Tibial artery (tissue), 4 donors: ENCODE data around the gene MAT2A.

Source experiments
- DNase-seq, 2 donors: peaks; one replicate each; pipeline ENCODE4 v3.0.0-alpha.2; 2019
- H3K27ac ChIP-seq, 2 donors: fragments of 200-600 bp; sonication (generic) in 1 of 2; 1 replicate in 1 of 2; 2 replicates in 1 of 2; pipeline ENCODE4 v1.5.1; 2018 to 2019; ENCODE audit warnings: mild to moderate bottlenecking in 1 of 2
- H3K27me3 ChIP-seq, 2 donors: fragments of 200-600 bp; sonication (generic) in 1 of 2; one replicate each; pipeline versions ENCODE4 v1.5.1 to v1.6.0; 2016 to 2019
- H3K36me3 ChIP-seq, 3 donors: fragments of 200-600 bp; sonication (generic) in 2 of 3; one replicate each; pipeline ENCODE4 v1.5.1; 2016 to 2019; ENCODE audit warnings: mild to moderate bottlenecking in 2 of 3
- H3K4me1 ChIP-seq, 4 donors: fragments of 200-600 bp; sonication (generic) in 2 of 4; 1 replicate in 3 of 4; 2 replicates in 1 of 4; pipeline ENCODE4 v1.5.1; 2016 to 2019
- H3K4me3 ChIP-seq, 2 donors: fragments of 200-600 bp; sonication (generic) in 1 of 2; 1 replicate in 1 of 2; 2 replicates in 1 of 2; pipeline ENCODE4 v1.5.1; 2018 to 2019; ENCODE audit warnings: mild to moderate bottlenecking in 2 of 2
- H3K9me3 ChIP-seq, 3 donors: fragments of 200-600 bp; sonication (generic) in 1 of 3; one replicate each; pipeline ENCODE4 v1.5.1; 2016 to 2019
- CTCF ChIP-seq, 2 experiments: fragments of 200-600 bp in 1 of 2; fragments of 450-650 bp in 1 of 2; IDR thresholded peaks; one replicate each; pipeline ENCODE4 v1.5.1; 2017 to 2019; ENCODE audit warnings: antibody characterized with exemption in 2 of 2, mild to moderate bottlenecking in 1 of 2, moderate library complexity in 1 of 2
- intact Hi-C: fragments of 100-400 bp; cut with DNase I; formaldehyde crosslinking; loops from one replicate; pipeline ENCODE4 v1.15.0; 2023; ENCODE audit warnings: low total_unique reads

MAT2A gene

GRCh38 chr2:85538507-85539360 lies at the start of gene MAT2A:
TSS of gene MAT2A (plus strand) at chr2:85539168. CDS start at chr2:85539288, 120 bp downstream.
- H3K27ac ChIP-seq = peak within 1 kb of the TSS; percentile 96 to 100
- TF ChIP-seq CTCF (IDR thresholded peaks at IDR 0.05) = peak; percentile 69 to 72

GRCh38 chr2:85490861-85491755 lies 47.9 kb upstream of the MAT2A start:
- DNase-seq = peak in 1 of 2 donors; percentile 41
- no peak for TF ChIP-seq CTCF (IDR thresholded peaks at IDR 0.05)
- Histone ChIP-seq H3K36me3 (no peaks in the 10 kb centered on the region), H3K4me3 (no peak overlapping the region), H3K9me3 (no peaks in the 10 kb centered on the region), H3K4me1 (no peaks in the 10 kb centered on the region), H3K27ac (no peak overlapping the region), H3K27me3 (no peaks in the 10 kb centered on the region)
- intact Hi-C loops = no loop called here

More at GRCh38 chr2:85538507-85539360, at the start of gene MAT2A:
- Histone ChIP-seq H3K27me3 (no peaks in the 10 kb centered on the region), H3K36me3 (peaks cover 27 to 30% (median 29%) of the 10 kb centered on the region in 3 donors), H3K4me3 (peak within 1 kb of the TSS; percentile 69 to 94), H3K4me1 (peaks cover 0 to 56% (median 39%) of the 10 kb centered on the region in 4 donors), H3K9me3 (no peaks in the 10 kb centered on the region)
- peak; percentile 93 to 96 for DNase-seq
- intact Hi-C loops = loop anchor here (5.0 kb wide), 1 partner anchor 101 kb away; no protein-coding TSS in a partner anchor

- Histone ChIP-seq H3K4me1 (peaks cover 0 to 11% (median 3%) of the 10 kb centered on the region in 4 donors), H3K27me3 (no peaks in the 10 kb centered on the region), H3K9me3 (no peaks in the 10 kb centered on the region), H3K27ac (no peak overlapping the region), H3K4me3 (no peak overlapping the region), H3K36me3 (no peaks in the 10 kb centered on the region)
- intact Hi-C loops = no loop called here
- TF ChIP-seq CTCF (IDR thresholded peaks at IDR 0.05) = no peak
- no peak for DNase-seq
Measured at GRCh38 chr2:85496436-85496835, 42.5 kb upstream of the MAT2A start.

- peaks cover 0 to 11% (median 3%) of the 10 kb centered on the region in 4 donors for H3K4me1 ChIP-seq
- no peak for DNase-seq
- H3K4me3 ChIP-seq = no peak overlapping the region
- TF ChIP-seq CTCF (IDR thresholded peaks at IDR 0.05) = no peak
- H3K27ac ChIP-seq = no peak overlapping the region
- no peaks in the 10 kb centered on the region for H3K27me3 ChIP-seq
- intact Hi-C loops = no loop called here
- no peaks in the 10 kb centered on the region for H3K9me3 ChIP-seq
- no peaks in the 10 kb centered on the region for H3K36me3 ChIP-seq
Measured at GRCh38 chr2:85497944-85498630, 40.9 kb upstream of the MAT2A start.

GRCh38 chr2:85501248-85501647 lies 37.7 kb upstream of the MAT2A start:
- no peaks in the 10 kb centered on the region for H3K27me3 ChIP-seq
- H3K4me1 ChIP-seq = peaks cover 0 to 27% (median 10%) of the 10 kb centered on the region in 4 donors
- H3K9me3 ChIP-seq = no peaks in the 10 kb centered on the region
- DNase-seq = peak in 1 of 2 donors; percentile 31
- no peaks in the 10 kb centered on the region for H3K36me3 ChIP-seq
- intact Hi-C loops = no loop called here
- no peak for TF ChIP-seq CTCF (IDR thresholded peaks at IDR 0.05)
- no peak overlapping the region for H3K27ac ChIP-seq
- no peak overlapping the region for H3K4me3 ChIP-seq
